Right lobe of liver (tissue), 4 donors: ENCODE results near the gene WDR35.

Source experiments
- CTCF ChIP-seq, 4 donors: fragments of 200-600 bp in 3 of 4; fragments of 450-650 bp in 1 of 4; IDR thresholded peaks; one replicate each; pipeline versions ENCODE4 v1.5.1 to v1.8.0; 2016 to 2022; ENCODE audit warnings: antibody characterized with exemption in 4 of 4, mild to moderate bottlenecking in 2 of 4
- POLR2A ChIP-seq: fragments of 450-650 bp; IDR thresholded peaks from one replicate; pipeline ENCODE4 v1.6.1; 2017; ENCODE audit warnings: antibody characterized with exemption, mild to moderate bottlenecking
- donor health status: DM: no; HTN: no; CAD: no.
- donor health status: DM: no; HTN: no; CAD: no.
- donor health status: DM: no; HTN: yes; CAD: no.

GRCh38 chr2:19873014-19873413 lies 116.9 kb downstream of the WDR35 start:
- no peak for TF ChIP-seq CTCF (IDR thresholded peaks at IDR 0.05)
- TF ChIP-seq POLR2A: no peak
